ENCODE measurements around the gene TNNT2.

The TNNT2 gene

DNA sequence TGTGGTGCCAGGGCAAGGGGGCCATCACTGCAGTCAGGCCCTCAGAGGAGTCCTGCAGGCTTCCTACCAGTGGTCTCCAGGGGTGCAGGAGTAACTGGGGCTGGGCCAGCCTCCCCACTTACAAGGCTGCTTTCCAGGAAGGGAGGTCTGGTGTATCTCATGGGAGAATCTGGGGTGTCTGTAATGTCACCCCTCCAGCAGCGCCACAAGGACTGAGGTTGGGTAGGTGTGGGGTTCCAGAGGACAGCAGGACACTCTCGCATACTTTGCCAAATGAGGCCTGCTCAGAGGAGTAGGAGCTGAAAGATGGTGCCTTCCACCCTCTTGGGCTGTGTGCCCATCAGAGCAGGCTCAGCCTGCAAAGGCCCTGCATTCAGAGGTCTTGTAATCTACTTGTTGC, 46.9 kb downstream of the TNNT2 start:
- H3K4me3 ChIP-seq (ENCODE audit: low read length) = no peak overlapping the region
- TF ChIP-seq, protein P1, sequence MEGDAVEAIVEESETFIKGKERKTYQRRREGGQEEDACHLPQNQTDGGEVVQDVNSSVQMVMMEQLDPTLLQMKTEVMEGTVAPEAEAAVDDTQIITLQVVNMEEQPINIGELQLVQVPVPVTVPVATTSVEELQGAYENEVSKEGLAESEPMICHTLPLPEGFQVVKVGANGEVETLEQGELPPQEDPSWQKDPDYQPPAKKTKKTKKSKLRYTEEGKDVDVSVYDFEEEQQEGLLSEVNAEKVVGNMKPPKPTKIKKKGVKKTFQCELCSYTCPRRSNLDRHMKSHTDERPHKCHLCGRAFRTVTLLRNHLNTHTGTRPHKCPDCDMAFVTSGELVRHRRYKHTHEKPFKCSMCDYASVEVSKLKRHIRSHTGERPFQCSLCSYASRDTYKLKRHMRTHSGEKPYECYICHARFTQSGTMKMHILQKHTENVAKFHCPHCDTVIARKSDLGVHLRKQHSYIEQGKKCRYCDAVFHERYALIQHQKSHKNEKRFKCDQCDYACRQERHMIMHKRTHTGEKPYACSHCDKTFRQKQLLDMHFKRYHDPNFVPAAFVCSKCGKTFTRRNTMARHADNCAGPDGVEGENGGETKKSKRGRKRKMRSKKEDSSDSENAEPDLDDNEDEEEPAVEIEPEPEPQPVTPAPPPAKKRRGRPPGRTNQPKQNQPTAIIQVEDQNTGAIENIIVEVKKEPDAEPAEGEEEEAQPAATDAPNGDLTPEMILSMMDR (conservative IDR thresholded peaks at IDR 0.05; ENCODE audit: low read depth, low read length) = no peak
- DNase-seq (ENCODE audit: low read depth) = no peak

DNA sequence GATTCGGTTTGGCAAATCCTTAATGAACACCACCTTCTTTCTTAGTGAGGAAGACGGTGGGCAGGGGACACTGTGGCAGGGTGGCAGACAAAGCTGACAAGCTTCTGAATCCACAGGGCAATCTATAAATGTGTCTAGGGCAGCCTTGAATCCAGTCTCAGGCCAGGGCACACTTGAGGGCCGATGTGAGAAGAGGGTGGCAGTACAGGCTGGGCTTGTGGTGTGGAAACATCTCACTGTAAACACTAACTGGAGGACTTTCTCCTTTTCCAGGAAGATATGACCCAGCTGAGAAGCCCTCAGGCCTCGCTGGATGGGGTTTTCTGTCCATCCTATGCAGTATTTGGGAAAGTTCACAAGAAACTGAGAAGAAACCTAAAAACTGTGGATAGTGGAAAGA, 47.7 kb downstream of the TNNT2 start:
- no peak overlapping the region for H3K4me3 ChIP-seq (ENCODE audit: low read length)
- TF ChIP-seq, protein P1 (conservative IDR thresholded peaks at IDR 0.05; ENCODE audit: low read depth, low read length) = no peak
- no peak for DNase-seq (ENCODE audit: low read depth)

DNA sequence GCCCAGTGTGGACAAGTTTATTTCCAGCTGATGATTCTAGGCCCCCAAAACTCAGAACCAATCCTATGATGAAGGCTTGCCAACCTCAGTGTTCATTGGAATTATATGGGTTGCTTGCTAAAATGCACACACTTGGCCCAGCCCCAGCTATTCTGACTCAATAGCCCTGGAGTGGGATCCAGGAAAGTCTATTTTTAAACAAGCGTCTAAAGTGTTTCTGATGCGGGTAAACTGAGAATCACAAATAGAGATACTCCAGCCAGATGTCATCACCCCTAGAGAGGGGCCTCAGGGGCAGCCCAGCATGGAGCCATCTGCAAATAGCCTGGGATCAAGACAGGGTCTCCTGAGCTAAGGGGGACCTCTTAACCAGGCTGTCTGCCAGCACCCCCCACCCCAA, 48.2 kb downstream of the TNNT2 start:
- no peak overlapping the region for H3K4me3 ChIP-seq (ENCODE audit: low read length)
- DNase-seq (ENCODE audit: low read depth) = no peak
- TF ChIP-seq, protein P1 (conservative IDR thresholded peaks at IDR 0.05; ENCODE audit: low read depth, low read length) = no peak

DNA sequence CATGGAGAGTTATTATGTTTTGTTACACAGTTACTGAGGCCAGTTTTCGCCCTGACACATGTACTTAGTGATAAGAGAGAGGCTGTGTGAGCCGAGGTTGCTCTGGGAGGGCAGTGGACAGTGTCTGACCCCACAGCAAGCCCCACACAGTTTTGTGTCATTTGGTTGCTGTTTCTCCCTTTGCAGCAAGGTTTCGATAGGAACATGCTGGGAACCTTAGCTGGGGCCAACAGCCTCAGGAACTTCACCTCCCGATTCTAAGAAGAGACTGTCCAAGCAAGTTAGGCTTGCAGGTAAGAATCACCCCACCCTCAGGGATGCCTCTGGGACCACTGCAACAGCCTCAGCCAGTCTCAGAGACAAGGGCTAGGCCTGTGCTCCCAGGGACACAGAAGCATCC, 48.9 kb downstream of the TNNT2 start:
- no peak for DNase-seq (ENCODE audit: low read depth)
- no peak overlapping the region for H3K4me3 ChIP-seq (ENCODE audit: low read length)

DNA sequence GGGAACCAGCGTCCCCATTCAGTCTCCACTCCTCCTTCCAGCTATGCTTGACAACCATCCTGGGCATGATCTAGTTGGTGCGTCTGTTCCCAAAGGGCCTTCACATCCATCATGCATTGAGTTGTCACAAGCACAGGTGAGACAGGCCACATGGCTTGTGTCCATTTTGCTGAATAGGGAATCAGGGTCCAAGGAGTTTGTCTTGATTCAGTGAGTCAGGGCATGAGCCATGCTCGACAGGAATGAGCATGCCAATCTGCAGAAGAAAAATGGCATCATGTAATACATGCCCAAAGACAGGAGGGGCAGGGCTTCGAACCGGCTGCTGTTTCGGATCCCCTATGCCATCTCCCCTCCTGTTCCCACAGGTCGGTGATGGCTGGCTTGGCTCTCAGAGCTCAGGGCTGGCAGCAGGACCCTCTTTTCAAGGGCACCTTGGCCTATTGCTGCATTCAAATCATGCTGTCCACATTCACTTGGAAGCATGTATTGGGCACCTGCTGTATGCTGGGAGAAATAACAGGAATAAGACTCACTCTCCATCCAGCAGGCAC, 49.7 kb downstream of the TNNT2 start:
- H3K4me3 ChIP-seq (ENCODE audit: low read length) = no peak overlapping the region
- TF ChIP-seq, protein P1 (conservative IDR thresholded peaks at IDR 0.05; ENCODE audit: low read depth, low read length) = no peak
- no peak for DNase-seq (ENCODE audit: low read depth)

More for the DNA sequence above, 48.9 kb downstream of the TNNT2 start:
- TF ChIP-seq, protein P1 (conservative IDR thresholded peaks at IDR 0.05; ENCODE audit: low read depth, low read length) = no peak

DNA sequence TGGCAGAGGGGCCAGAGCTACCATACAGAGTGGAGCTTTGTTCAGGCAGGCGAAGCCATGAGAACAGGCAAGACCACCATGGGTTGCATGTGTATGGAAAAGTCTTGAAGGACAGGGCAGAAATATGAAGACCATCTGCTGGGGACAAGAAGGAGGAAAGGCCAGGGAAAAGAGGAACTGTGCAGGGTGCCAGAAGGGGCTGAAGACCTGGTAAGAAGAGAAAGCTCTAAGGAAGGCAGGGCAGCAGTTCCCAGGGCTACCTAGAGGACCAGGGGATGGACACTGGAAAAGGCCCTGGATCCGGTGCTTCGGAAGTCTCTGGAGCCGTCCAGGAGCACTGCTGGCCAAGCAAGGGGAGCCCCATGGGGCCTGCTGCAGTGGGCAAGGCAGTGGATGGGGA, 50.8 kb downstream of the TNNT2 start:
- TF ChIP-seq, protein P1 (conservative IDR thresholded peaks at IDR 0.05; ENCODE audit: low read depth, low read length) = no peak
- no peak overlapping the region for H3K4me3 ChIP-seq (ENCODE audit: low read length)
- no peak for DNase-seq (ENCODE audit: low read depth)

DNA sequence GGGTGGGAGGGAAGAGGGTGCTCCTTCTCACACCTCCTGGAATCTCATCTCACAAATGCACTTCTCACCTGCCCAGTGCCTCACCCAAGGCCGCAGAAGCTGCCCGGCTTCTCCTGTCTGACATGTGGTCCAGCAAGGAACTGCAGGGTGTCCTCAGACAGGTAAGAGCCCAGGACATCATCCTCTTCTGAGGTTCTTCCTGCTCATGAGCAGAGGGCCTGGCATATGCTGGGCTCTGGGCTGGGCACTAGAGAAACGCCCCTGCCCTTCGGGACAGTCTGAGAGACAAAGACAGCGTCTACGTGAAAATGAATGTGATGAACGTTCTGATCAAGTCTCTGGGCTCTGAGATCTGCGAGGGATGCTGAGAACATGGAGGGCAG, 51.8 kb downstream of the TNNT2 start:
- TF ChIP-seq, protein P1 (conservative IDR thresholded peaks at IDR 0.05; ENCODE audit: low read depth, low read length) = no peak
- DNase-seq (ENCODE audit: low read depth) = no peak
- no peak overlapping the region for H3K4me3 ChIP-seq (ENCODE audit: low read length)
